Stimulated activated CD8-positive, alpha-beta memory T cell treated with anti-CD3 and anti-CD28 coated beads, Interleukin-7, amount 100 ng/mL, for 48 hours (primary cell): ENCODE results near the gene PKIB.
"Not testable (repeated sequence)": the region's sequence is repeated elsewhere in the genome, so short reads cannot be mapped to it uniquely, and the experiment has no call there.

Experiments used
- DNase-seq, 2 donors: peaks; one replicate each; pipeline ENCODE4 v3.0.0-alpha.2; 2020; ENCODE audit warnings: low read depth in 1 of 2; ENCODE audit errors: extremely low read depth in 1 of 2

PKIB gene

DNA sequence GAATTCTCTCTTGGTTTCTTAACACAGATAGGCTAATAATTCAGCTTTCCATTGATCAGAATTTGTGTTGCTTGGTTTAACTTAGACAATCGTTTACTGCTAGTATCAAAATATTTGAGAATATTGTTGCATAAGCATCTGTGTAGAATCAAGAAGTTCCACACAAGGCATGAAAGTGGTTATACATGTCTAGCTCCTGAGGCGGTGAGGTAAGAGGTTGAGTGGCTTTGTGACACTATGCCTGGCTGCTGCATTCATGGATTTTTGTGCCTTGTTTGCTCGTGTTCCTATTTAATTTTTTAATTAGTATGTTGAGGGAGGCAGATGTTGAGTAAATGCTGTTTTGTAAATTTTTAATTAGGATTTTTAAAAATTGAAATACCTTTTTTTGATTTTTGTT is 10.2 kb downstream of the PKIB start:
- no peak for DNase-seq

DNA sequence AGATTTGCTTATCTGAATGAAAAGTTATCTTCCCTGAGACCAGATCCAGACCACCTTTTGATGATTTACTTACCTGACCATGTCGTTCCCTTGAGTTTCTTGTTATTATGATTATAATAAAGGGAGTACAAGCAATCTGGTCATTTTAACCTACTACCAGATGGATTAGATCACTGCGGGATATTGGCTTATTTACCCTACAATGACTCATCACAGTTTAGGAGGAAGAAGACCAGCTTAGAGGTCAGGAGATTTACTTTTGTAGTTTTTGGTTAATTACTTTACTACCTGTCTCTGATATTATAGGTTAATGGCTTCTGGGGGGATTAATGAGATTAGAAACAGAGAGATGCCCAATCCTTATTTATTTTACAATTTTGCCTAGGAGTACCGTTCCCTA is 10.7 kb downstream of the PKIB start:
- DNase-seq: no peak

DNA sequence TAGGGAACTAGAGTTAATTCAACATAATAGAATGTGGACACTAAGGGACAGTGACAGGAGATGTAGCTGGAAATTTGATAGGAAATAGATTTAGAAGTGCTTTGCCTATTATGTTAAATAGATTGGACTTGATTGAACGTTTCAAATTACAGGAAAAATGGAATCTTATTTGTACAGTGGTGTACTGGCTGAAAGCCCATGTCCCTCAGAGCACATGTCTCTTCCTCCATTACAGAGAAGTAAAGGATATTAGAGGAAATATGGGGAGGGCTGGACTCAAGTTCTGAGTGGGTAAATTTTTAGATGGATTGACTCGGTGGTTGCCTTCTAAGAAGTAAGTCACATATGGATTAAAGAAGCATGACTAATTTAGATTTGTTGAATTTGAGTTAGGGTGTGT is 11.4 kb downstream of the PKIB start:
- DNase-seq: no peak

DNA sequence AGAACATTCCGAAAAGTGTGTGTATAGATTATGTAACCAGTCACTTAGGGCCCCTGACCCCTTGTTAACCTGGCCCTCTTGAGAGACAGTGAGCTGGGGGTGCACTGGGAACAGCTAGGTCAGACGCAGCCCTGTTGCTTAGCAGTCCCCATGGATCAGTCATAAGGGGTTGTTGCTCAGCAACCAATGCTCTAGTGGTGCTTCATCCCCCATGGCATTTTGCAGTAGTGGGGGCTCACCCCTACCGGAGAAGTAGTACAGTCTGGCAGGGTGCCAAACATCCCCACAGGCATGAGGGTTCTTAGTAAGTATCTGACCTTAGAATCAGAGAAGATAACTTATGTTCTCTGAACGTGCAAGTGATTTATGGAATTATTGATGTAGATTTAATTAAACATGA is 12.3 kb downstream of the PKIB start:
- no peak for DNase-seq

DNA sequence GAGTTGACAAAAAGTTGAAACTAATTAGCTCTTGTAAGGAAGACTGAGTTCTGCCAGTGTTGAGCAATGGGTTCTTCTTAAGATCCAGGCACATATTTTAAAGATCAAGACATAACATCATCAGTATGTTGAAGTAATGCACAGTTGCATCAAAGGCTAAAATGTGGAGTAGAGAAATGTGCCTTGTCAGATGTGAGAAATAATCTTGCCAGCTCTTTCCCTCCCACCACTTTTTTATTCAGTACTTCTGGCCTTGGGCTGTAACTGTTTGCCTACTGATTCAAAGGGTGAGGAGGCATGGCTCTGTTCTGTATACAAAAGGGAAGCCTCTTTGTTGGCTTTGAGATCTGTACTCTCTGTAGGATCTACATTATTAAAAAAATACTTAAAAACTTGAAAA is 13.1 kb downstream of the PKIB start:
- DNase-seq: no peak

DNA sequence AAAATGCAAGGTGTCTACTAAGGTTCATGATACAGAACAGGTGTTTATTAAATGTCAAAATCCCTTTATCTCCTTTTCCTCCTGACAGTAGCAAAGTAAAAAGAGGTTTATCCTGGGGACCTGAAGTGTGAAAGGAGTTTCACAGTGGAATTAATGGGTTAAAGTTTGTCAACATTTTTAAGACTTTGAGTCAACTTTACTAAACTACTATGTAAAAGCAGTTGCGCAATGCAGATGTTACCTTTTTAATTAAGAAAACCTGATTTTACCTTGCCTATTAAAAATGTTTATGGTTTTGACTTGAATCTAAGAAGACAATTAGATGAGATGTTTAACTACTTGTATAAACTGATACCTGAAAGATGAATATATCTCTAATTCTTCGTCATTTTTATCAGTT is 14.6 kb downstream of the PKIB start:
- no peak for DNase-seq

DNA sequence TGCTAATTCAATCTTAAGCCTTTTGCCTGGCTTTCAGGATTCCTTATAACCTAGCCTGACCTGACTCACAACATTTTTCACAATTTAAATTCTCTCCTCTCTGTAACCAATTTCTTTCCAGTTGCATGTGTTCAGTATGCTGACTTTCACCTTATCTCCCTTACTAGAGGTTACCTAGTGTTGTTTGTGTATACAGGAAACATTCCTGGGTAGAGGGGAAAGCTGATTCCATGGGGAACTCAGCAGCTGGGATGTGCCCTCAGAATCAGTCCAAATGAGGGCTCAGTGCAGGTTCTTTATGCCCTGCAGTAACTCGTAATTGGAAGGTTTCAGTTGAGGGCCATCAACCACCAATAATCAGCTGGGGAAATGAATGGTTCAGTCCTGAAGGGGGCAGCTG is 18.5 kb downstream of the PKIB start:
- DNase-seq: no peak

DNA sequence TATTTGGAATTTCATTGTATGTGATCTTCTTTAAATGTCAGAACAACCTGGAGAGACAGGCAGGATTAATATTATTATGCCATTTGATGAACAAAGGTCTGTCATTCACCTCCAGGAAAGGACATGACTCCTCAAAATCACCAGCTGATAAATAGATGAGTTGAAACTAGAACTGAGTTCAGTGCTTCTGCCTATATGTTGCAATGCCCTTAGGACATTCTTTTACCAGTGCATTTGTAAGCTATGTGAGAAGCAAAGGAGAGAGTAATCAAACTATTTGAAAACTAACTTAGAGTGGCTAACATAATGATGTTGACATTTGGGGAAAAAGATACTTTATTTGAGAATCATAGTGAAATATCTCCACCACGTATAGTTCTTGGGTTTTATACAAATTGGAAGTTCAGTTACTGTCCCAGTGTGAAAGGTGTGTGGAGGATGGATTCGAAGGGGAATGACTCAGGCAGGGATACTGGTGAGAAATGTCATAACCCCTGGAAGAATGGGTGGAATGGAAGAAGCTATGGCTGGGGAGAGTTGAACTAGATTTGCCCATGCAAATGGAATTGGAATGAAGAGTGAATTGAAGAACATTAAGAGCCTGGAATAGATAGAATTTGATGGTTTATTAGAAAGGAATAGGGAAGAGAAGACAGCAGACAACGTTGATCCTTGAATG is 21.5 kb downstream of the PKIB start:
- DNase-seq: no peak

DNA sequence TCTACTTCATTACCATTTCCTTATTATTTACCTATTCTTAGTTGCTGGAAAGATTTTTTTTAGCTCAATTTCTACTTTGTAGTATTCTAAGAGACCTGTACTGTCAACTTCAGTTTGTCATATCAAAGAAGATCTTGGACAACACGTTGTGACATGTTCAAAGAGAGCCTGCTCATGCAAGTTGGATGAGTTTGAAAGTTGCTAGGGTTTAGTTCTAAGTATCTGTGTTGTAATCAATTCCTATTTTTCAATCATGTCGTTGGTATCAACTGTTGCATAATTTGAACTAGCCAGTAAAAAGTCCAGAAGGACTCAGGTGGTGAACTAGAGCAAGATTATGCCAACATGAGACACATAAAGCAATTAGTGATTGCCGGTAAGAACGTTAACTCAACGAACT is 30.2 kb downstream of the PKIB start:
- DNase-seq: no peak

DNA sequence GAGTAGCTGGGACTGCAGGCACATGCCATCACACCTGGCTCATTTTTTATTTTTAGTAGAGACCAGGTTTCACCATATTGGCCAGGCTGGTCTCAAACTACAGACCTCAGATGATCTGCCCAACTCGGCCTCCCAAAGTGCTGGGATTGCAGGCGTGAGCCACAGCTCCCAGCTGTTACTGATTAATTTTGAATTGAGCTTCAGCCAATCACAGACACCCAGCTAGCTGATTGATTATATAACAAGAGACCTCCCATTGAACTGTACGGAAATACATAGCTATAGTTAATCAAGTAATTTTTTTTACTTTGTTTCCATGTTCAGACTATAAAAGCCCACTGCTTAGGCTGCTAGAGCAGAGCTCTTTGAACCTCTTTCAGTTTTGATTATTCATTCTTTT is 31.6 kb downstream of the PKIB start:
- no peak for DNase-seq

DNA sequence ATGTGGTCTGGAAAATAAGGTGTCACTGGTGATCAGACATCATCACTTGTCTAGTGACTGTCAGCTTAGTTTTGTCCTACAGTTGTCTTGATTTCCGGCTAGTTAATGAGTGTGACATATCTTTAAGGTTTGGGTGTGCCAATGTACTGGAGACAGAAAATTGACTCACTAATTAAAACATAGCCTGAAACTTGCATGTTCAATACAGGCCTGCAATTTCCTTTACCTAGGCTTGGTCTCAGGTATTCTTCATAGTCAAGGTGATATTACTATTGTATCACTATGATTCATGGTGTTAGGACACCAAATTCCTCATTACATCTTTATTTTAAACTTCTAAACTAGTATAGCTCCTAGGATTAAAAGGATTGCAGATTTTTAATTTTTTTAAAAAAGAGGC is 32.4 kb downstream of the PKIB start:
- not testable (repeated sequence) for DNase-seq

DNA sequence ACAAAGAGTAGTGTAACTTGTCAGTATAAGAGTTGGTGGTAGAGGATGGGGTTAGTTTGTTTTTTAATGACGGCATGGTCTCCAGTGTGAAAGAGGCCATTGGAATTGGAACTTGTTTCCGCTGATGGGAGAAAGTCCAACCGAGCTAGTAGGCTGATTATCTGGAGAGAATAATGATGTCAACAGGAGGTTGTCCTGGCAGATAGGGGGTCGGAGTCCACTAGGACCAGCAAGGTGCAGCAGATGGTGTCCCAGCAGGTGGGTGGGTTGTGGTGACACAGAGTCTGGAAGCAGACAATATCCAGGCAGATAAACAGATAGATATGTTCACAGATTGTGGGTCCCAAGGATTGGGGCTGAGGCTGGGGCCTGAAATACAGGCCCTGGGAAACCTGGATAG is 35.1 kb downstream of the PKIB start:
- DNase-seq: no peak

DNA sequence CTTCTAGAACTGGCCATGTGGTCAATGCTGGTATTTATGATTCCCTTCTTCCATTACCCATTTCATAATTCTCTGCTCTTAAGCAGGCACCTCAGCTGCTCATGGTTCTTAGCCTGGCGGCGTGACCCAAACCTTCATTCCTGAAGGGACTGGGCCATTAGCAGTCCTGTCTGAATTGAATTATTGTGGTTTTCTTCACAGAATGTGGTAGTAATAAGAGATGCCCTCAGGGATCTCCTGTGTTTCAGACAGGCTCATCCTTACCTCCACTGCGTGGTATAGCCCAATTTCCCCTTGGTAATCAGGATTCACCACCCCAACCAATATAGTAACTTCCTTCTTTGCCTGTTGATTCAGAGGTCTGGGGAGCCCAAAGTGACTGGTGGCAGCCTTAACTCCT is 37.6 kb downstream of the PKIB start:
- DNase-seq: no peak

DNA sequence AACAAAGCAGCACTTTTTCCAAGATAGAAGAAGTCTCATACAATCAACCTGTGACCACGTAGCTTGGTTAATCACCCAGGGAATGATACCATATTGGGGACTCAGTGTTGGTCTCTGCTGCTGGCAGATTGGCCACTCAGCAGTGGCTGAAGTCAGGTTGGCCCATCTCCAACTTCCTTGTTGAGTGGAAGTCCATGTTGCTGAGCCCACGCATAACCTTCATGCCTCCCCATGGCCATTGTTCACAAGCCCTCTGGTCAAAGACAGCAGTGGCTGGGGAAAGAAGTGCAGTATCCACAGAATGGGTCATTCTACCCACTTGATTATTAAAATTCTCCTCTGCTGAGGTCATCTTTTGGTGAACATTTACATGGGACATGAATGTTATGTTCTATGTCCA is 38.5 kb downstream of the PKIB start:
- DNase-seq: no peak

DNA sequence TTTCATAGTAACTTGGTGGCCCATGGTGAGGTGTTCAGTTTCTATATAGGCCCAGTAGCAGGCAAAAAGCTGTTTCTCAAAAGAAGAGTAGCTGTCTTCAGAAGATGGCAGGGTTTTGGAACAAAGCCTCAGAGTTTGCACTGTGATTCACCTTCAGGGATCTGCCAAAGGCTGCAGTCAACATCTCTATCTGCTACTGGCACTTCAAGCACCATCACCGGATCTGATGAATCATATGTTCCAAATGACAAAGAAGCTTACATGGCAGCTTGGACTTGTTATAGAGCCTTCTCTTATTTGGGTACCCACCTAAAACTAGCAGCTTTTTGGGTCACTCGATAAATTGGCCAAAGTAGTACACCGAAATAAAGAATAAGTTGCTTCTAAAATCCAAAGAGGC is 39.5 kb downstream of the PKIB start:
- no peak for DNase-seq

DNA sequence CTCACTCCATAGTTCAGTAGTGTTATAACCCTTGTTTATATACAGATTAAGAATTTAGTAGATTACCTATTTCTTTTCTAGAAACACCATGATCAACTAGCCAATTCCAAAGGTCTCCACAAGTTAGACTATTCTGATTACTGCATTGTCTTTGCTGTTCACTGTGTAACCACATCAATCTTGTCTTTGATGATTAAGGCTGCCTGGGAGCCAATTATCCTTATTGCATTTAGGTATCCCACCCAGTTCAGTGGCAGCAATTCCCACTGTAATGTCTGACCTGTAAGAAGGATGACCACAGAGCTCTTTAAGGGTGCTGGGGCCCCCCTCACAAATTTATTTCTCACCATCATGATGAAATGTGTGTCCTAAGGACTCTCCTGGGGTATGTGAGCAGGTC is 40.2 kb downstream of the PKIB start:
- DNase-seq: no peak

DNA sequence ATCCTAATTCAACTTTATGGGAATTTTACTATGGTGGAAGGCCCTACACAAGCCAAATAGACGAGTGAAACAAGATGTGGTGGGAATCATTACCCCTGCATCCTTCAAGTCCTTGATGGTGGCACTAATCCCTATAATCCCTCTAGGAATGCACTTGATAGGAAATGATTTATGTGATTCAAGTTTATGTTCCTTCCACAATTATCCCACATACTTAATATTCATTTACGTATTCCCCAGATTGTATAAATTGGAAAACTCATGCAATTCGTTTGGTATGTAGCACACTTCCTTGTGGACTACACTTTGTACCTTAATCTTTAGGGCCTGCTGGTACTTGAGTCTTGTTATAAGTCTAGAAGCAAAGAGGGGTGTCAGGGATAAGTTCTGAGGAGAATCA is 40.8 kb downstream of the PKIB start:
- DNase-seq: no peak

DNA sequence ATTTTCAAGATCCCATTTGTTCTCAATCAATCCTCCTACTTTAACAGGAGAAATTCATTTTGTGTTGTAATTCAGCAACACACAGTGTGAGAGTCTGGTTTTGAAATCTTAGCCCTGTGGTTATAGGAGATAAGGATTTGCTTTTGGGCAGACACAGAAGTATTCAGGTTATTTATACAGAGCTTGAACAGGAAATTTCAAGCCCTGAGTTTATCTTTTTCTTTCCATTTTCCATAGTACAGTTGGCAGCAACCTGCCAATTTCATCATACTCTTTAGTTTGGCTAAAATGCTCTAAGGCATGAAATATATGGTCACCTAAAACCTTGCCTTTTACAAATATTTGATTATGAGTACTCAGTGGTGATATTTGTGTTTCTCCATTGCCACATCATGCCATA is 41.4 kb downstream of the PKIB start:
- DNase-seq: no peak

DNA sequence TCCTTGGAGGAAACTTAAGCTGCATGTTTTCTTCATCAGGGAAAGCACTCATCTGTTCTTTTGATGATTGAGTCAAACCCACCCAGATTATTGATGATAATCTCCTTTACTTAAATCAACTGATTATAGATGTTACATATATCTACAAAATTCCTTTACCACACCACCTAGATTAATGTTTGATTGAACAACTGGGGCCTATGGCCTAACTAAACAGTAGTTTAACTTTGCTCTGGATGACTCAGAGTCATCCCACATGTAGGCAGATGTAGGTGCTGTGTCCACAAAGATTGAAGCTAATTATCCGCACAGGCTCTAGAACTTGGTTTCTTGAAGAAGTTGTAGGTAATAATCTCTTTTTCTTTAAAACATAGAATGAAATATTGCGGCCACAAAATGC is 42.2 kb downstream of the PKIB start:
- no peak for DNase-seq

DNA sequence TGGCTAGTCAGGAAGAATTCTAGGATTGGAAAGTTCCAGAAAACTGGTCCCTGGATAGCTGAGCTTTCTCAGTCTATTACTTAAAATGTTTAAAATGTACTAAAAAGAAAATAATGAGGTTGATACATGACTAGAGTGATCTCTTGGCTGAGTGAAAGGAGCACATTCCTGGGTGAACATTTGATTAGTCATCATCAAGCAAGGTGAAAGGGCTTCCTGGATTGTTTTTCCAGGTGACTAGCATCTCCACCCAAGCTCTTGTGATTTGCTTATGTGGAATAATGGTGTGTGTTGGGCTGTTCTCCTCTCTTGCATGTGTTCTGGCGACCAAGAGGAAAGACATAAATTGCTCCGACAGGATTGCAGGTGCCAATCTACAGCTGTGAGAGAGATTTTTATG is 42.9 kb downstream of the PKIB start:
- no peak for DNase-seq

DNA sequence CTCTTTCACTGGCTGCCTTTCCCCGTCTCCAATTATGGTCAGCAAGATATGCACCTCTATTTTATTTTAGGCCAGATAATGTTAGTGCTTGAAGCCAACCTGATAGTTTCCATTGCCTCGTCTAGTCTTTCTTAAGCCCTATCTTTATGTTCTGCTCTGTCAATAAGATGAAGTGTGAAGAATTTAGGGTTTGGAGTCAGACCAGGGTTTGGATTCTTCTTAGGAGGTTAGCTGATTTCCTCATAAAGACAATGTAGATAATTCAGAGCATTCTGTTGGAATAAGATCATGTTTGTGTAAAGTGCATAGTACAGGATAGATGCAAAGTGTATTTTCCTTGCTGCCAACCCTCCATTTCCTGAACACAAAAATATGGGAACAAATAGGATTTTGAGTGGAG is 43.8 kb downstream of the PKIB start:
- no peak for DNase-seq

DNA sequence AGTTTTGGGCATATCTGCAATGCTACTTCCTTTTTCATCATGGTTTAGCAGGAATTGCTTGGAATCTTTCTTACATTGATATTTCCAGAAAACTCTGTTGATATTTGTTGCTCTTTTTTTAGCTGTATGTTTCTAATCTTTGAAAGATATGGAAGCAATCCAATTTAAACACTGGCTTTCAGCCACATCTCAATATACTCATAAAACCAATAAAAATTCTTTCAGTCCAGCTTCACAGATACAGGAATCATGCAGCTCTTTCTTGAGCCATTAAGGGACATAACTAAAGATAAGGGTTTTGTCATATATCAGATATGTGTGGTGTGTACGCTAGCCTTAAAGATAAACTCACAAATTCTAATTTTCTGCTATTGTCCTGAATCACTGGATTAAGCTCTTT is 47.4 kb downstream of the PKIB start:
- no peak for DNase-seq

DNA sequence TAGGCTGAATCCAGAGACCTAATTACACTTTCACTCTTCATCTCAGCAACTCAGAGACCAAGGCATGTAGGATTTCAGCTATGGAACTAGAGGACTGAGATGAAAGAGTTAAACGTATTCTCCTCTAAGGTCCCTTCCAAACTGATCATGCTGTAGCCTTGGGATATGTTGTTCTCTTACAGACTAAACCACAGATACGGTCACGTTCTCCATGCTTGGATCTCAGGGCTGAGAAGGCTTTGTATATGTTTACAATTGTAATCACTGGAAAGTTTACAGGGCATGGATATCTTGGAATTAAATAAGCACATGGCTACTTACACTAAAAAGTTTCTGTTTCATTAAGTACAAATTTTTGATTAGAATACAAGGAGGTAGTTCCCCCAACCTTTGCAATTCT is 50.1 kb downstream of the PKIB start:
- DNase-seq: no peak

DNA sequence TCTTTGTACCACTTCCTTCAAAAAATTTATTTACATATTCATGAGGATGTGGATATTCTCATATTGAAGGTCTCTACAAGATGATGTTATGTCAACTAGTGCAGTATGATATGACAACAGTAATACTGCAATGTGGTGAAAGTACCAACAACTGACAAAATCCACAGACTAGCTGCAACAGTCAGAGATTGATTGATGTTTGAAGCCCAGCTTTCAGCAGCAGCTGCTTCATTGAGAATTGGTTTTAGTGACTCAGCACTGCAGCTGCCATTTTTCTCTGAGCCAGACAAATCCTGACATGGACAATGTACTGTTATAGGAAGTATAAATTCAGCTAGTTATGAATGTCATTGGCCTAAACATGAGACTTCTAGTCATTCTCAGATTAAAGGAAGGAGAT is 53.8 kb downstream of the PKIB start:
- DNase-seq: no peak
